ENCODE results near the gene NKTR. TPM values are rescaled to one million over a fixed set of nuclear protein-coding genes. Genes with fewer than 3 reads are reported as not detected.

The NKTR gene
- total RNA-seq, 1 donor from 2014 or later, result 196 TPM

GRCh38 chr3:42693530-42693930, 93.0 kb downstream of the NKTR start:
- Mint-ChIP-seq H3K4me3 (ENCODE audit: unreplicated experiment) (no peak overlapping the region), H3K9me3 (ENCODE audit: unreplicated experiment) (peaks cover 9% of the 10 kb centered on the region)
- DNase-seq, result no peak

GRCh38 chr3:42694366-42694765, 93.9 kb downstream of the NKTR start:
- no peak for TF ChIP-seq CTCF (IDR thresholded peaks at IDR 0.05; ENCODE audit: partially characterized antibody, unreplicated experiment)
- H3K27ac Mint-ChIP-seq (ENCODE audit: unreplicated experiment), result no peak overlapping the region

More at GRCh38 chr3:42693530-42693930, 93.0 kb downstream of the NKTR start:
- peaks cover 27% of the 10 kb centered on the region for H3K4me1 Mint-ChIP-seq (ENCODE audit: low read depth, unreplicated experiment)
- peaks cover 12% of the 10 kb centered on the region for H3K27me3 Mint-ChIP-seq (ENCODE audit: unreplicated experiment)
- no peak for TF ChIP-seq CTCF (IDR thresholded peaks at IDR 0.05; ENCODE audit: partially characterized antibody, unreplicated experiment)
- H3K36me3 Mint-ChIP-seq (ENCODE audit: unreplicated experiment), result no peaks in the 10 kb centered on the region
- no peak overlapping the region for H3K27ac Mint-ChIP-seq (ENCODE audit: unreplicated experiment)

DNA sequence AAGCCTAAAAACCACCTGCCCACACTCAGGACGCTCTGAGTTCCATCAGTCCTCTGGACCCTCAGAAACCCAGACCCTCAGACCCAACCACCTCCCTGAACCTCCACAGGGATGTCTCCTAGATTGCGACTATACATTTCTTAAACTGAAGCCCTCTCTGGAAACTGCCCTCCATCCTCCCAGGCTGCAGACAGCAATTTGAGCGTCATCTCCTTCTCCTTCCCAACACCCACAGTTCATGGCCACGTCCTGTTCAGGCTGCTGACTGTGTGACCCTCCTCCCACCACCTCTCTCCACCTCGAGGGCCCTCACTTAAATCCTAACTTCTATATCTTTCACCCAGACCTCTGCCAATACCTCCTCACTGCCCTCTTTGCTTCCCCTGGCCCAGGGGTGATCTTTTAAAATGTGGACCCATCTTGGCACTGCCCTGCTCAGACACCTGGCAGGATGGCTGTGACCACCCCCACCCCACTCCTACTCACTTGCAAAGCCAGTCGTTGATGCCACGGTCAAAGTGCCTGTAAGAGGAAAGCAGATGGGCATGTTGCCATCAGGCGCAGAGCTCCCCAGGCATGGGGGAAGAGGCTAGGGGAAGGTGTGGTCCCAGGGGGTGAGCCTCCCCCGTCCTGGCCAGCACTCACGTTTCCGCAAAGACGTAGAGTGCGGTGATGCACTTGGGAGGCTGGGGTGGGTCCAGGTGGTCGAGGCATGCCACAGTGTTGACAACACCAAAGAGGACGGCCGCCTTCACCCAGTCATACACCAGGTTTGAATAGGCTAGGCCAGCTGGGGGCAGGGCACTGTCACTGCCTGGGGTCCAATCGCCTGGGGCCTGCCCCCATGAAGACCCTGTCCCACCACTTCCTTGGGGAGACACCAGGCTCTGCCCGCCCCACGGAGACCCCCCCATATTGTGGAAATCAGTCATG, 96.1 kb downstream of the NKTR start:
- Mint-ChIP-seq H3K36me3 (ENCODE audit: unreplicated experiment) (no peaks in the 10 kb centered on the region), H3K27ac (ENCODE audit: unreplicated experiment) (no peak overlapping the region), H3K4me3 (ENCODE audit: unreplicated experiment) (no peak overlapping the region), H3K4me1 (ENCODE audit: low read depth, unreplicated experiment) (peaks cover 10% of the 10 kb centered on the region), H3K27me3 (ENCODE audit: unreplicated experiment) (peaks cover 13% of the 10 kb centered on the region), H3K9me3 (ENCODE audit: unreplicated experiment) (peaks cover 9% of the 10 kb centered on the region)
- no peak for DNase-seq
- no peak for TF ChIP-seq CTCF (IDR thresholded peaks at IDR 0.05; ENCODE audit: partially characterized antibody, unreplicated experiment)

More at GRCh38 chr3:42694366-42694765, 93.9 kb downstream of the NKTR start:
- Mint-ChIP-seq H3K9me3 (ENCODE audit: unreplicated experiment) (peaks cover 7% of the 10 kb centered on the region), H3K4me1 (ENCODE audit: low read depth, unreplicated experiment) (peaks cover 23% of the 10 kb centered on the region), H3K36me3 (ENCODE audit: unreplicated experiment) (no peaks in the 10 kb centered on the region), H3K27me3 (ENCODE audit: unreplicated experiment) (peaks cover 13% of the 10 kb centered on the region), H3K4me3 (ENCODE audit: unreplicated experiment) (no peak overlapping the region)
- DNase-seq, result no peak

DNA sequence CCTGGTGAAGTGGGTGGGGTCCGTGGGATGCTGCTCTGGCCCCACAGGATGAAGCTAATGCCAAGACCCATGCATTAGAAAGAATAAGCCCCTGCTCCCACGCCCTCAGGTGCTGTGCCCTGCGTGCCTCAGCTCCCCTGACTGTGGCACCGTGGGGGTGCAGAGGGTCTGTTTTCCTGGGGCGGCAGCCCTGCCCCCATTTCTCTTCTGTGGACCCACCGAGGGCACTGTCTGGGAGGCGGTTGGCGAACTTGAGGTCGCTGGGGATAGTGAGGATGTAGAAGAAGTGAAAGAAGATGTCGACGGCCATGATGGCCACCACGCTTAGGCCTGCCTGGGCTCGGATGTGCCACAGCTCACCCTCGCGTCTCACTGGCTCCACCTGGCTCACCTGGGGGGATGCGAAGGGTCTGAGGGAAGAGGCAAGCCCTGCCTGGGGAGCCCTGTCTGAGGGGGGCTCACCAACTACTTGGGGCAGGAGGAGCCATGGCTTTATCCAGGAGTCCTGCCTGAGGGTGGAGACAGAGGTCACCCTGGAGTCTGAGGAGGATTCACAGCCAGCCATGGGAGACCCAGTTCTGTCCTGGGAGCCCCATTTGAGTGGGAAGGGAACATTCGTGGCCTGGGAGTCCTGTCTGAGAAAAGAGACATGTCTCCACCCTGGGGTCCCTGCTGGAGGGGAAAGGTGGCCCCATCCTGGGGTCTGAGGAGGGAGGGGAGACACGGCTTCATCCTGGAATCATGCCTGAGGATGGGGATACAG, 97.0 kb downstream of the NKTR start:
- no peak for TF ChIP-seq CTCF (IDR thresholded peaks at IDR 0.05; ENCODE audit: partially characterized antibody, unreplicated experiment)
- H3K36me3 Mint-ChIP-seq (ENCODE audit: unreplicated experiment), result no peaks in the 10 kb centered on the region
- DNase-seq, result no peak
- H3K4me1 Mint-ChIP-seq (ENCODE audit: low read depth, unreplicated experiment), result peaks cover 9% of the 10 kb centered on the region
- H3K4me3 Mint-ChIP-seq (ENCODE audit: unreplicated experiment), result no peak overlapping the region
- H3K9me3 Mint-ChIP-seq (ENCODE audit: unreplicated experiment), result peaks cover 9% of the 10 kb centered on the region
- peaks cover 13% of the 10 kb centered on the region for H3K27me3 Mint-ChIP-seq (ENCODE audit: unreplicated experiment)
- no peak overlapping the region for H3K27ac Mint-ChIP-seq (ENCODE audit: unreplicated experiment)

Other genes starting within 250 kb of the NKTR start
- not detected for gene LYZL4, start 190.1 kb upstream of the NKTR start, total RNA-seq (ENCODE audit: unreplicated experiment)
- not detected for gene VIPR1, start 98.0 kb upstream of the NKTR start, total RNA-seq (ENCODE audit: unreplicated experiment)
- 36.9 TPM for gene SEC22C, start 18.7 kb upstream of the NKTR start, total RNA-seq (ENCODE audit: unreplicated experiment)
- 38.9 TPM for gene SS18L2, start 9.8 kb upstream of the NKTR start, total RNA-seq (ENCODE audit: unreplicated experiment)
- 9.7 TPM for gene ZBTB47, start 53.0 kb downstream of the NKTR start, total RNA-seq (ENCODE audit: unreplicated experiment)
- gene KLHL40, start 84.9 kb downstream of the NKTR start, total RNA-seq (ENCODE audit: unreplicated experiment), result 0.44 TPM
- 7.6 TPM for gene HHATL, start 102.1 kb downstream of the NKTR start, total RNA-seq (ENCODE audit: unreplicated experiment)
- 1.0 TPM for gene CCDC13, start 172.6 kb downstream of the NKTR start, total RNA-seq (ENCODE audit: unreplicated experiment)
- 67.6 TPM for gene HIGD1A, start 203.8 kb downstream of the NKTR start, total RNA-seq (ENCODE audit: unreplicated experiment)
- gene ACKR2, start 208.8 kb downstream of the NKTR start, total RNA-seq (ENCODE audit: unreplicated experiment), result 0.64 TPM

Data from glutamatergic neuron (in vitro differentiated cells).